HTR-8/SVneo (cell line): ENCODE measurements around the gene DEFB131A.
"Not testable (repeated sequence)": the region's sequence is repeated elsewhere in the genome, so short reads cannot be mapped to it uniquely, and the experiment has no call there.

Experiments used
- DNase-seq: peaks from one replicate; pipeline ENCODE4 v3.0.0; 2011; ENCODE audit warnings: low spot score, mixed read lengths; ENCODE audit not compliant: insufficient read length
- FAIRE-seq: peaks from 2 replicates; lab custom pipeline; 2011; peaks lifted over from hg19 to GRCh38; lab: Jason Lieb, UNC

DEFB131A gene

GRCh38 chr4:9493589-9493988 lies 49.4 kb downstream of the DEFB131A start:
- not testable (repeated sequence) for DNase-seq, FAIRE-seq

DNA sequence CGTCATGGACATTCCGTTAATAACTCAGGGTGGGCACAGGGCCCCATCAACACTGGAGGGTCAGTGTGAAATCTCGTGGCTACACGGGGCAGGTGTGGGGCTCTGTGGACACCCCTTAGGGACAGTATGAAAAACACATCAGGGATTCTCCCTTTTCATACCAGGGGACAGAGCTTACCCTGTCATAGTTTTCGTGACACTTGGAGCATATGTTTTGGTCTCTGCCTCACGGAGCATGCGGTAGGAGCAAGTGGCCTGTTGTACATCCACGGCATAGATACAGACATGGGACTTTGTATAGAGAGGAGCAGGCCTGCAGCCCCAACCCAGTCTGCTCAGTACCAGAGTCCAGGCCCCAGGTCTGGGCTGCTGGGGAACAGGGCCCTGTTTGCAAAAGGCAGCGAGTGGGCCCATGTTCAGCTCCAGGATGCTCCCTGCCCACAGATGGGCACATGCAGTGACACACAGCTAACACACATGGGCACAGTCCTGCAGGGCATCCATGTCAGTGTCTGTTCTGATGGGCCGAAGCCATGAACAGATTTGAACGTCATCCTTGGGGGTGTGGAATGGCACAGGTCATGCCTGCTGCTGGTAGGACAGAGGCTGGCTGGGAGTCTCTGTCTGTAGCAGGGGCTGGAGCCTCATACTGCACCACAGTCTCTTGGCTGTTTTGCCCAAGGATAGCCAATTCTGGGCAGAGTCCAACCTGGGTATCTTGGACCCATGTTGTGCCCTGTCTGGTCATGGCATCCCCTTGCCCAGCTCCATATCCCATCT lies 50.2 kb downstream of the DEFB131A start:
- FAIRE-seq, DNase-seq: not testable (repeated sequence)

- peak; percentile 69 for FAIRE-seq
- DNase-seq = peak; percentile 30
Measured at GRCh38 chr4:9495443-9495842, 51.2 kb downstream of the DEFB131A start.

DNA sequence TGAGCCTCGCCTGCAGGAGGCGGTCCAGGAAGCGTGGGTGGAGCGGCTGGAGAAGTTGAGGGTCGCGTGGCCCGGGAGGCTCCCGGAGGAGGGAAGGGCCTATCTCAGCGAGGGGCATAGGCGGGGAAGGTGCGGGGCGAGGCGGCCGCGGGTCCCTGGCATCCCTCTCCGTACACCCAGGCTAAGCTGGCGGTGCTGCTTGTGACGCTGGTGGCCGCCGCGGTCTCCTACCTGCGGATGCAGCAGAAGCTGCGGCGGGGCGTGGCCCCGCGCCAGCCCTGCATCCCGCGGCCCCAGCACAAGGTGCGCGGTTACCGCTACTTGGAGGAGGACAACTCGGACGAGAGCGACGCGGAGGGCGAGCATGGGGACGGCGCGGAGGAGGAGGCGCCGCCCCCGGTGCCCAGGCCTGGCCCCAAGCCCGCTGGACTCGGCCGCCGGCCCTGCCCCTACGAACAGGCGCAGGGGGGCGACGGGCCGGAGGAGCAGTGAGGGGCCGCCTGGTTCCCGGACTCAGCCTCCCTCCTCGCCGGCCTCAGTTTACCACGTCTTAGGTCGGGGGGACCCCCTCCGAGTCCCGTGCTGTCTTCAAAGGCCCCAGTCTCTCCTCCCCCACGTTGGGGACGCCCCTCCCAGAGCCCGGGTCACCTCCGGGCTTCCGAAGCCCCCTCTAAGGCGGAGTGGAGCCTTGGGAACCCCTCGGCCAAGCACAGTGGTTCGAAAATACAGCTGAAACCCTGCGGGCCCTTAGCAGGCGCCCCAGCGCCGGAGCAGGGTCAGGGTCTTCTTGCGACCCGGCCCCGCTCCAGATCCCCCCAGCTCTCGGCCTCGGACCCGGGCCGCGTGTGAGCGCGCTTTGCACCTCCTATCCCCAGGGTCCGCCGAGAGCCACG lies 53.6 kb downstream of the DEFB131A start:
- DNase-seq, FAIRE-seq: not testable (repeated sequence)

GRCh38 chr4:9498468-9499040 lies 54.3 kb downstream of the DEFB131A start:
- DNase-seq, FAIRE-seq: not testable (repeated sequence)

DNA sequence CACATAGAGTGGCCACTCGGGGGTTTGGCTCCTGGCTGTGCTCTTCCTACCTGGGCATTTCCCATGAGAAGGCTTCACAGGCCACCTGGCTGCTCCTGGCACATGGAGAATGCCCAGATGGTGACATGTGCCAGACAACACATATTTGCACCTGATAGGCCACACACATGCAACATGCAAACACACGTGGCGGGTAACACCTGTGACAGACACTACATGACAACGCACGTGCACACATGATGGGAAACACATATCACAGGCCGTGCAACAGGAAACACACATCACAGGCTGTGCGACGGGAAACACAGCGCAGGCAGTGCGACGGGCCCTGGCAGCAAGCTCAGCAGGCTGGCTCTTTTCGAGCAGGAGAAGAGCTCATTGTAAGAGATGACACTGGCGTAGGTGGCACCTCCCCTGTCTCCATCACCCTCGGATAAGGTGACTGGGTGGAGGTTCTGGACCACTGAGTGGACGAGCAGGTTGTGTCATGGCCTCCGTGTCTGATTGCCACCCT lies 55.8 kb downstream of the DEFB131A start:
- not testable (repeated sequence) for FAIRE-seq, DNase-seq
